Measurements from ENCODE around the gene CKS1B. TPM values are rescaled to one million over a fixed set of nuclear protein-coding genes. Genes with fewer than 3 reads are reported as not detected.

CKS1B gene
- total RNA-seq, 1 donor from 2014 or later = 12.6 TPM

DNA sequence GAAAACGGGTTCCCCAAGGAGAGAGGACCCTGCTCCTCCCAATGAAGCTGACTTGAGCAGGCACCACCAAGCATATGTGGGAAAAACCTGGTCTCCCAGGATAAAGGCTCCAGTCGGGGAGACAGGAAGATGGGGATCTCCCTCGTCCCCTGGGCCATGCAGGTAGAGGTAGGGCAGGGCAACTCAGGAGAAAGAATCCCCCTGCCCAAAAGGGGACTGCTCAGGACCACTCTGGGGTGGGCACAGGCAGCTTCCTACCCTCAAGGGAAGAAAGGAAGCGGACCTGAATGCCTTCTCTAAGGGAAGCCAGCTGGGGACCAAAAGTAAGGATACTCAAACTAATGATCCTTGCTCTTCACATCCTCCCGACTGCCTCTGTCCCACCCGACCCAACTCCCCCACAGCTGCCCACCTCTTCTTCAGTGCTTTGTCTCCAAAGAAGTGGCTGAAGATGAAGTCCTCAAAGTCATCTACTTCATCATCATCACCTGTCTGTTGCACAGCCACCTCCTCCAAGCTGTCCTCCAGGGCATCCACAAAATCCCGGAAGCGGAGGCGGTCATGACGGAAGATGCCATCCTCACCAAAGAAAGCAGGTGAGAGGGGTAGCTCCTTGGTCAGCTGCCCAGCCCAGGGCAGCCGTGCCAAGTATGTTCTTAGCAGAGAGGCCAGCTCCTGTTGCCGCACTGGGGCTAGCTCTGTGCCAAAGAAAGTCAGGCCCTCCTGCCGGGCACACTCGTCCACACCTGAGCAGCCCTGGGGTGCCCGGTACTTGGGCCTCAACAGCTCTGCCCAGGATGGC, 29.1 kb upstream of the CKS1B start:
- FAIRE-seq = no peak
- DNase-seq (ENCODE audit: low spot score in 2 of 2) = no peak

- FAIRE-seq (no peak), DNase-seq (ENCODE audit: low spot score in 2 of 2) (no peak)
These were observed 28.3 kb upstream of the CKS1B start for GRCh38 chr1:154945962-154946850.

DNA sequence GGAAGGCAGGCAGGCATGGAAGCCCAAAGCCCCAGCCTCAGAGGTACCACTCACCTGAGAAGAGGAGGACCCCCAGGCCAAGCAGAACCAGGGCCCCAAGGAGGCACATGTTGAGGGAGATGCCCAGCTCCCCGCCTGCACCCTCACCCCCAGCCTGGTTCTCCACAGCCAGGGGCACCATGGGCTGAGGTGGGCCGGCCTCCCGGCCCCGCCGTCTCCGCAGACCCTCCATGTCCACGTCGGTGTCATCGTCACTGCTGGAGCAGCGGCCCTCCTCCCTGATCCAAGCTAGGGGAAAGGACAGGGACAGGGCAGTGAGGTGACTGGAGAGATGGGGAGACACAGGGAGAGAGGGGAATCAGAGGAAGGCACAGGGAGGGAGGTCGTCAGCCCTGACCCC, 26.4 kb upstream of the CKS1B start:
- FAIRE-seq = no peak
- DNase-seq (ENCODE audit: low spot score in 2 of 2) = no peak

GRCh38 chr1:154951901-154952657, 22.4 kb upstream of the CKS1B start:
- no peak for FAIRE-seq
- no peak for DNase-seq (ENCODE audit: low spot score in 2 of 2)

GRCh38 chr1:154952664-154953063, 21.8 kb upstream of the CKS1B start:
- DNase-seq (ENCODE audit: low spot score in 2 of 2) (no peak), FAIRE-seq (no peak)

DNA sequence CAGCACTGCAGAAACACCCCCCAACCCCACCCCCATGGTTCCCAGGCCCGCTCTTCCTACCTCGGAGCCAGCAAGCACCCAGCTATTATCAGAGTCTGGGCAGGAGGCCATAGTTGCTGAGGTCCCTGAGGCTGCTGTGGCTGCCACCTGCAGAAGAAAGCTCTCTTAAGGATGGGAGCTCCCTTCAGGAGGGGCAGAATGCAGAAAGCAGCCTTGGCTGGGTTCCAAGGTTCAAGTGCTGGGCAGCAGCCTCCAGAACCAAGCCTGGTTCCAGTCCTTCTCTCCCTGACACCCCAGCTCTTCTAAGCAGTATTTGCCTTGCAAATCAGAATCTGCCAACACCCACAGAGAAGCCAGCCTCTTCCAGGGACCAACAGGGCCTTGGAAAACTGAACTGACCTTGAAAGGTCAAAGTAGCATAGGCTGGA, 20.9 kb upstream of the CKS1B start:
- DNase-seq (ENCODE audit: low spot score in 2 of 2) (no peak), FAIRE-seq (no peak)

DNA sequence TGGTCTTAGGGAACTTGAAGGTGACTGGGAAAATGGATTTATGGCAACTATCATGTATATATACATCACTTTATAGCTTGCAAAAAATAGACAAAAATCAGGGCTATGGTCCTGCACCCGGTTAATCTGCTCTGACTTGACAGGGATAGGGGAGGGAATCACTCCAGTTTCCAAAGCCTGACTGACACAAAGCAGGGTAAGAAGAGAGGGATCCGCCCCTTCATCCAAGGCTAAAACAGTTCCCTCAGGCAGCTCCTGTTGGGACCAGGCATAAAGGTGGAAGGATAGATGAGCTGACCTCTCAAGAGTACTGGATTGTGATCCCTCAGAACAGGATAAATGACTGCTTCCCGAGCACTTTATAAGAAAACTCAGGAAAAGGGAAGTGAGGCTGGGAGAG, 19.9 kb upstream of the CKS1B start:
- no peak for FAIRE-seq
- no peak for DNase-seq (ENCODE audit: low spot score in 2 of 2)

- FAIRE-seq (no peak), DNase-seq (ENCODE audit: low spot score in 2 of 2) (peak in 1 of 2 donors; percentile 70)
These were observed 19.3 kb upstream of the CKS1B start for GRCh38 chr1:154955039-154955717.

GRCh38 chr1:154955718-154956543, 18.6 kb upstream of the CKS1B start, which contains the start of gene PBXIP1:
TSS of gene PBXIP1 (minus strand) at chr1:154956099. CDS start at chr1:154953721, 2,378 bp downstream.
- FAIRE-seq = no peak
- DNase-seq (ENCODE audit: low spot score in 2 of 2) = peak; percentile 89 to 90

- FAIRE-seq (no peak), DNase-seq (ENCODE audit: low spot score in 2 of 2) (no peak)
These were observed 17.9 kb upstream of the CKS1B start for GRCh38 chr1:154956544-154956941.

GRCh38 chr1:154957091-154957657, 17.3 kb upstream of the CKS1B start:
- no peak for FAIRE-seq
- no peak for DNase-seq (ENCODE audit: low spot score in 2 of 2)

- no peak for FAIRE-seq
- DNase-seq (ENCODE audit: low spot score in 2 of 2) = no peak
These were observed 16.4 kb upstream of the CKS1B start for GRCh38 chr1:154958036-154958435.

DNA sequence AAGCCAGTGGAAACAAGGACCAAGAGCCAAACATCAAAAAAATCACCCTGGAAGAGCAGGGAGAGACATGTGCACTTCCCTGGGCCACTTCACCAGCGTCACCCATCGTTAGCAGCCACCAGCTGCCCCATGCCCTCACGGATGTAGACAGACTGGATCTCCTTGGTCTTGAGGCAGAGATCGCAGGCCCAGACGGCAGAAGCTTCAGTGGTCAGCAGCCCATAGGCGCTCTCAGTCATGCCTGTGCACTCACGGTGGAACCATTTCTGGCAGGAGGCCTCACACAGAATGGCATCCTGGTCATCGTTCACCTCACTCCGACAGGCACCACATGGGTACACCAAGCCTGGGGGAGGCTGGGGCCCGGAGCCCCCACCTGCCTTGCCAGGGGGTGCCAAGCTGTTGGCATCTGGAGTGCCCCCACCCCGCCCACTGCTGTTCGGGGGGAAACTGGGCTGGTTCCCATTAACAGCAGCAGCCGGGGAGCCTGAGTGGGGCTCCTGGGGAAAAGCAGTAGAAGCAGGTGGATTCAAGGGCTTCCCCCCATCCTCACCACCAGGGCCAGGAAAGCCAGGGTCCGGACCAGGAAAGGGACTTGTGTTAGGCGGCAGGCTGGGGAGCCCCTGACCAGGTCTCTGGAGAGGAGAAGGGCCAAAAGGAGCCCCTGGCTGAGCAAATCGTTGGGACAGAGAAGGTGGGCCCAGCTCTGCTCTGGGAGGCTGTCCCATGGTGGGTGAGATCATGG, 15.6 kb upstream of the CKS1B start:
- no peak for FAIRE-seq

GRCh38 chr1:154959426-154959780, 15.1 kb upstream of the CKS1B start:
- FAIRE-seq = no peak
- DNase-seq (ENCODE audit: low spot score in 2 of 2) = no peak

More for the DNA sequence above, 15.6 kb upstream of the CKS1B start:
- no peak for DNase-seq (ENCODE audit: low spot score in 2 of 2)

- FAIRE-seq (no peak), DNase-seq (ENCODE audit: low spot score in 2 of 2) (no peak)
These were observed 13.9 kb upstream of the CKS1B start for GRCh38 chr1:154960446-154961136.

DNA sequence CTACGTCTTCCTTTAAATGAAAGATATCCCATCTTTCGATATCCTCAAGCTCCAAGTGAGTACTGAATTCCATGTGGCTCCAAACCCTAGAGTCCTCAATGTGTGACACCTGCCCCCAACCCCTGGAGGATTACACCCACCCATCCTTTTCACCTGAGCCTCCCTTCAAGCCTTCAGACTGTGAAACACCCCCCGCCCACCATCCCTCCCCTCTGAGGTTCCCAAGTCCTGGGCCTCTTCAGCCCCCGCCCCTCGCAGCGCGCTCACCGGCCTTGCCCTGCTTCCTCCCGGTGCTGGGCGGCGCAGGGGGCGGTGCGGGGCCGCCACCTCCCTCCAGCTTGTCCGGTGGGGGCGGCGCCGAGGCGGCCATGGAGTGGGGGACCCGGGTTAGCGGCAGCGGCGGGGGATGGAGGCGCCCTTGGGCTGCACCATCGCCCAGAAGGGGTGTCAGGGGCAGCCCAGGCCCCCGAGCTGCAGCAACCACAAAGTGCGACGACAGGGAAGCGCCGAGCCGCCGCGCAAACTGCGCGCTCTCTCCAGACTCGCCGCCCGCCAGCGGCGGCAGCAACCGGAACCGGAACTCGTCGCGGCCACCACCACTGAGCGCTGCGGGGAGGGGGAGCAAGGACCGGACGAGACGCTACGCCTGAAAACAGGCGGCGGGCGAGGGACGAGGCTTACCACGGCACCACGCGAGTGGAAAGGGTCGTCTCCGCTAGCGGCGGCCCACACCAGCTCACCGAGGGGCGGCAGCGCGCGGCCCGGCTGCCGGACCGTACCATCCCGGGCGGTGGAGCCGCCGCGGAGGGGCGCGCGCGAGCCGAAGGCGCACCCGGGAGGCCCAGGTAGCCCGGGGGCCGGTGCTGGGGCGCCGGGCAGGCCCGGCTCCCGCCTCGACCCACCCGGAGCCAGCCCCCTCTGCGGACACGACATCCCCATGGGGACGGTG, 13.0 kb upstream of the CKS1B start, which contains the start of gene PYGO2:
Gene PYGO2, minus strand, starts transcription at position 576 of the 949 bp plus-strand sequence. Its CDS starts 206 bp downstream, at position 370.
- DNase-seq (ENCODE audit: low spot score in 2 of 2) (peak; percentile 89 to 92), FAIRE-seq (no peak)

Data from frontal cortex (tissue), 4 donors.